ENCODE results near the gene BEST2. TPM values are rescaled to one million over a fixed set of nuclear protein-coding genes. Genes with fewer than 3 reads are reported as not detected.

Gene BEST2
- total RNA-seq, result 1.8 TPM in 1 of 2 replicates, not detected in the other

DNA sequence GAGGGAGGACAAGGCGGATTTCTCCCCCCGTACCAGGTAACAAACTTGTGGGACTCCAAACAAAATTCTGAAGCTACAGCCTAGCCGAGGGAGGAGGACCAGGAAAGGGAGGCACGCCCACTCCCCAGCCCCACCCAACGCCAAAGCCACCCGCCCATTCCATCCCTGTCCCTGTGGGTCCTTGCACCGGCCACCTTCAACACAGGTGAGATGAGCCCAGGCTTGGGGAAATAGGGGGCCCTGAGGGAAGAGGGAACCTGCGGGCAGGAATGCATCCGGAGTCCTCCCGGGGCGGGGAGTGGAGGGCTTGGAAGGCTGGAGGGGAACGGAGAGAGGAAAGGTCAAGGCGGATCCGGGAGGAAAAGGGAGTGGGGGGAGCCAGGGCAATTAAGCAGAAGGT, at the start of gene BEST2:
Gene BEST2 (plus strand): TSS at position 157 of the 400 bp plus-strand sequence. CDS start 802 bp downstream, outside the sequence.

DNA sequence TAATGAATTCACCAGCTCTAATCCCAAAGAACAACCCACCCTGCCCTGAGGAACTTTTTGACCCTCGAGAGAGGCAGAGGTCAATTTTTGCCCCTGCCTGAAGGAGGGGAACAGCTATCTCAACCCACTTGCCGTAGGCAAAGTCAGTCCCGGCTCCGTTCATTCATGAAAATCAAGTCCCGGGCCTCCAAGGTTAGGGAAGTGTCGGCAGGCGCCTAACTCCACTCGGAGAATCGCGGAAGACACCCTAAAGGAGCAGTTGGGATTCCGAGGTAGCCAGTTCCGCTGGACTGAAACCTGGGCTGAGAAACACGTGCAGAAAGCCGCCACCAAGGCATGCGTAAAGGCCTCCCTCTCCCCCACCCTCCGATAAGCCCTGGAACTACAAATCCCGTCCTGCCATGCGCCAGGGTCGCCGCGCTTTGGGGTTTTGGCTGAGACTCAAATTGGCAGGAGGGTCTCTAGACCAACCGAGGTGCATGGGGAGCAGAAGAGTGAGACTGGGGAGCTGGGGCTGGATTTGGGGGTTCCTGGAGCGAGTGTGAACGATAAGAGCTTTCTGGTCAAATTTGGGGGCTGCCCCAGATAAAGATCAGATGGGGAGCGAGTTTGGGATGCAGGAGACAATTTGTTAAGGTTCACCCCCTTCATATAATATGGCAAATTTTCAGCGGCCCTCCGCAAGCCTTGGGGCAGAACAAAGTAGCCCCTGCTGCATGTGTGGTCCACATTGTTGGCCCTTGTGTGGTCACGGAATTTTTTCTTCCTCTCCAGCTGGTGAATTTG, 27.8 kb upstream of the BEST2 start, which contains the start of gene TNPO2:
Gene TNPO2 (minus strand): TSS at position 292 of the 786 bp plus-strand sequence. CDS start 2,955 bp downstream, outside the sequence.

GRCh38 chr19:12736995-12737834, 14.4 kb upstream of the BEST2 start, which contains the start of gene GET3:
GET3 (plus strand) TSS chr19:12737497; CDS start chr19:12737506, 9 bp downstream.

GRCh38 chr19:12774588-12775555, 23.3 kb downstream of the BEST2 start, which contains the start of gene HOOK2:
HOOK2 (minus strand) TSS chr19:12775552; CDS start chr19:12775449, 103 bp downstream.

GRCh38 chr19:12791345-12792050, 39.9 kb downstream of the BEST2 start, which contains the start of gene JUNB:
JUNB (plus strand) TSS chr19:12791486; CDS start chr19:12791772, 286 bp downstream.

GRCh38 chr19:12801466-12802266, 50.1 kb downstream of the BEST2 start, which contains the start of the genes PRDX2 and THSD8:
PRDX2 (minus strand) TSS chr19:12801800; CDS start chr19:12801261, 539 bp downstream.
THSD8 (plus strand) TSS chr19:12802069; CDS start chr19:12802072, 3 bp downstream.

GRCh38 chr19:12806242-12807081, 54.9 kb downstream of the BEST2 start, which contains the start of gene RNASEH2A:
RNASEH2A (plus strand) TSS chr19:12806584; CDS start chr19:12806674, 90 bp downstream.

Other genes starting within 250 kb of the BEST2 start
- gene ZNF564, start 200.3 kb upstream of the BEST2 start, total RNA-seq, result 3.0 and 3.4 TPM in 2 replicates
- gene ZNF490, start 141.0 kb upstream of the BEST2 start, total RNA-seq, result 4.1 and 15.3 TPM in 2 replicates
- 6.5 and 15.3 TPM in 2 replicates for gene ZNF791, start 140.9 kb upstream of the BEST2 start, total RNA-seq
- gene MAN2B1, start 85.0 kb upstream of the BEST2 start, total RNA-seq, result 44.5 and 81.8 TPM in 2 replicates
- gene WDR83, start 85.0 kb upstream of the BEST2 start, total RNA-seq, result 8.0 and 12.1 TPM in 2 replicates
- gene DHPS, start 69.9 kb upstream of the BEST2 start, total RNA-seq, result 62.4 and 124 TPM in 2 replicates
- not detected in 2 replicates for gene GNG14, start 63.8 kb upstream of the BEST2 start, total RNA-seq
- gene FBXW9, start 55.2 kb upstream of the BEST2 start, total RNA-seq, result 8.8 and 11.5 TPM in 2 replicates
- 34.3 and 47.7 TPM in 2 replicates for gene TNPO2, start 27.9 kb upstream of the BEST2 start, total RNA-seq
- gene TRIR, start 17.1 kb upstream of the BEST2 start, total RNA-seq, result 353 and 355 TPM in 2 replicates
- 61.8 and 80.8 TPM in 2 replicates for gene GET3, start 14.3 kb upstream of the BEST2 start, total RNA-seq
- 8.8 and 19.0 TPM in 2 replicates for gene HOOK2, start 23.8 kb downstream of the BEST2 start, total RNA-seq
- 398 and 481 TPM in 2 replicates for gene JUNB, start 39.7 kb downstream of the BEST2 start, total RNA-seq
- gene PRDX2, start 50.0 kb downstream of the BEST2 start, total RNA-seq, result 454 and 460 TPM in 2 replicates
- not detected in 2 replicates for gene THSD8, start 50.3 kb downstream of the BEST2 start, total RNA-seq
- 13.5 and 45.0 TPM in 2 replicates for gene RNASEH2A, start 54.8 kb downstream of the BEST2 start, total RNA-seq
- gene RTBDN, start 82.8 kb downstream of the BEST2 start, total RNA-seq, result not detected in 2 replicates
- gene MAST1, start 86.7 kb downstream of the BEST2 start, total RNA-seq, result under 0.01 and 0.88 TPM in 2 replicates
- 26.4 and 55.3 TPM in 2 replicates for gene DNASE2, start 129.7 kb downstream of the BEST2 start, total RNA-seq
- not detected in 2 replicates for gene KLF1, start 135.4 kb downstream of the BEST2 start, total RNA-seq
- gene GCDH, start 139.4 kb downstream of the BEST2 start, total RNA-seq, result 22.6 and 40.1 TPM in 2 replicates
- gene SYCE2, start 167.5 kb downstream of the BEST2 start, total RNA-seq, result 0.56 TPM in 1 of 2 replicates, not detected in the other
- 60.8 and 78.4 TPM in 2 replicates for gene FARSA, start 181.9 kb downstream of the BEST2 start, total RNA-seq
- gene CALR, start 186.8 kb downstream of the BEST2 start, total RNA-seq, result 932 and 1,873 TPM in 2 replicates
- 107 and 111 TPM in 2 replicates for gene RAD23A, start 194.1 kb downstream of the BEST2 start, total RNA-seq
- gene GADD45GIP1, start 205.4 kb downstream of the BEST2 start, total RNA-seq, result 54.9 and 63.6 TPM in 2 replicates
- not detected in 2 replicates for gene DAND5, start 217.8 kb downstream of the BEST2 start, total RNA-seq
- gene NFIX, start 243.7 kb downstream of the BEST2 start, total RNA-seq, result 33.9 and 97.1 TPM in 2 replicates